M059J (cell line): ENCODE results near the gene TMEM53. TPM values are rescaled to one million over a fixed set of nuclear protein-coding genes. Genes with fewer than 3 reads are reported as not detected.

Experiments
- DNase-seq: peaks from one replicate; pipeline ENCODE4 v3.0.0-alpha.2; 2012; ENCODE audit warnings: low read depth
- total RNA-seq: library from RNA; depleted of rRNA; stranded (reverse); fragments of >200 nt; shearing (Covaris generic); gene quantifications from 2 replicates; pipeline ENCODE4 v1.2.3, GENCODE V29; 2014

The TMEM53 gene
- total RNA-seq, 1 experiment from 2014 or later, result 12.7 TPM

- no peak for DNase-seq
Observed at GRCh38 chr1:44647896-44648295, 26.4 kb downstream of the TMEM53 start.

- no peak for DNase-seq
Observed at GRCh38 chr1:44646261-44647110, 27.8 kb downstream of the TMEM53 start.

- DNase-seq, result no peak
Observed at GRCh38 chr1:44645476-44646244, 28.6 kb downstream of the TMEM53 start.

DNA sequence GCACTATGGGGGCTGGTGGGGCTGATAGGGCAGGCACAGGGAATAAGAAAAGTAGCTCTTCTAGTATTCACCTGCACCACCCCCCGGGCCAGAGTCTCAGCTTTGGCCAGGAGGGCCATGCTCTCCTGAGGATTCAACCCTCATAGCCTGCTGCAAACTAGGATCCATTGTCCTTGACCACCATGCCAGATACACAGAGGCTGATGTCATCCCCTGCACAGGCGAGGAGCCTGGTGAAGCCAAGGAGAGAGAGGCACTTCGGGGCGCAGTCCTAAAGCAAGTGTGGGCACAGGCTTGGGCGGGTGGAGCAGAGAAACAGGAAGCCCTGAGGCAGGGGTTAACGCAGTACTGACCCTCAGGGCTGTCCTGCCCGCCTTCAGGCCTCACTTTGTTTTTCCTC, 29.5 kb downstream of the TMEM53 start:
- no peak for DNase-seq

GRCh38 chr1:44643721-44644334, 30.5 kb downstream of the TMEM53 start:
- DNase-seq, result no peak

- DNase-seq, result no peak
Observed at GRCh38 chr1:44642925-44643324, 31.4 kb downstream of the TMEM53 start.

DNA sequence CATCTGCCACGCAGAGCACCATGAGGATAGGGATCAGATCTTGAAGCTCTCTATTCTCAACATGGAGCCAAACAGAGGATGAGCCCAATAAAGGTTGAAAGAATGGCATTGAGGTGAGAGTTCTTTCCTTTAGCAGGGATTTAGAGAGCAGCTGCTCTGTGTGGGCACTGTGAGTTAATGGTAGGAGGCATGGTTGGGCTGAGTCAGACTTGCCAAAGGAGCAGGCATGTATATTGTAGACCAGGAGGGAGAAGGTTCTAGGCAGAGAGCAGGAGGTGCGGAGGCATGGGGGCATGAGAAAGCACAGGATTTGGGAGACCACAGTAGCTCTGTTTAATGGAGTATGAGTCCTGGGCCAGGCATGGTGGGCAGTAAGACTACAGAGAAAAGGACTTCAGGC, 32.0 kb downstream of the TMEM53 start:
- DNase-seq, result no peak

DNA sequence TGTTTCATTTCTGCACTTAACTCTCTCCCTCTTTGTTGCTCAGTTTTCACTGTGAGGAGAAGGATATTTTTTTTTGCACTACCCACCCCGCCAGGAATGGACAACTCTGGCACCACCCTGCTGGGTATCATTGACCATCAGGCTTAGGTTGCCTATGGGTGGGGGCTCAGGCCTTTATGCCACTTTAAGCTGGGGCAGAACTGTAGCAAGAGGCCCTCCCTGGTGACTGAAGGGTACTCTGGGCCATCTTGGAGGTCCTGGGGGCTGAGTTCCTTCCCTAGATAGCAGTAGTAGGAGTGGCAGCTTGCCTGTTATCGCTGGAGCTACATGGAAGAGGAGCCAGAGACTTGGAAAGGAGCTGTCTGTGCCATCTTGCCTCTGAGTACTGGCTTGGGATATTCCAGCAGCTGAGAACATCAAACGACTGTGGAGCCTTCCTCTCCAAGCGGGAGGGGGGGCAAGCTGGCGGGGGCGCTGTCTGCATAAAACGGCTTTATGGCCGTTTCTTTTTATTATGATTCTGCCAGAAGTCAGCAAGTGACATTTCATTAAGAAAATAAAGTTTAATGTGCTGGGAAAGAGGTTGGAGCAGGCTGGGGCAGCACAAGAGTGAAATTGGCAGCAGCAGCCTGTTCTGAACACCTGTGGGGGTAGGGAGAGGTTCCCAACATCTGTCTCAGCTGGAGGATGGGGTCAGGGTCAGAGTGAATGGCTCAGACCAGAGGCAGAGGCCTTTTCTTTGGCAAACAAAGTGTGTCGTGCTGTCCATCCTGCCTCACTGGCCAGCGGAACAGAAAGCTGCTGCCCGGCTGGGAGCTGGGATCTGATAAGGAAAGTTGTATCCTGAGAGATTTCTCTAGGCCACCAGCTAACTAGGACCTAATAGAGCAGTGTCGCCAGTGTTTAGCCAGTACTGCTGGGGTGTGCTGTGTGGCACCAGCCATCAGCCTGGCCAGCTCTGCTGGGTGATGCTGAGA, 32.9 kb downstream of the TMEM53 start:
- DNase-seq, result no peak

- no peak for DNase-seq
Observed at GRCh38 chr1:44640200-44640853, 34.0 kb downstream of the TMEM53 start.

DNA sequence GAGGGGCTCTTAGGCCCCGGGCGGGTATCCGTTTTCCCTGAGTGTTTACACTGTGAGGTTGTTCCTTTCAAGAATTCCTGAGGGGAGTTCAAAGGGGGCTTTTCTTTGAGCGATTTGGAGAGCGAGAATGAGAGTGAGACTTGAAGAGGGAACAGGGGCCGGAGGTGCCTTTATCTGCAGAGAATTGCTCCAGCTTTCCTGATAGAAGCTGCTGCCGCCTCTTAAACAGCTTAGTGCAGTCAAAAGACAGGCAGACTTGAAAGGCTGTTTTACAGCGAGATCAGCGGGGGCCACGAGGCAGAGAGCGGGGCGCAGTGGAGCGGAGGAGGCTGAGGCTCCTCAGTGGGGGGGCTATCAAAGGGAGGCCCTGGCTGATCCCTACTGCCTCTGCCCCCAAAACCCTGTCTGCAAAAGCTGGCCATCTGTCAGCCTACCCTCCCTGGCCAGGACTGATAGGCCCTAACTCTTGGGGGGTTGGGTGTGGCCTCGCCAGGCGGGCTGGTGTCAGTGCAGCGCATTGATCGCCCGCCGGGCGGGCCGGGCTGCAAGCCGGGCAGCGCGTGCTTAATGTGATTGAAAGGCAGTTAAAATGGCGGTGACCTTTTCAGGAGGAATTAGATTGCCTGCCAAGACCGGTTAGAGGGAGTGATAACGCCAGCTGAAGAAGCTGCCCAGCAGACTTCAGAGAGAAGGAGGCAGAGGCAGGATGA, 36.4 kb downstream of the TMEM53 start:
- DNase-seq, result no peak

GRCh38 chr1:44636688-44637598, 37.3 kb downstream of the TMEM53 start:
- peak; percentile 67 for DNase-seq

DNA sequence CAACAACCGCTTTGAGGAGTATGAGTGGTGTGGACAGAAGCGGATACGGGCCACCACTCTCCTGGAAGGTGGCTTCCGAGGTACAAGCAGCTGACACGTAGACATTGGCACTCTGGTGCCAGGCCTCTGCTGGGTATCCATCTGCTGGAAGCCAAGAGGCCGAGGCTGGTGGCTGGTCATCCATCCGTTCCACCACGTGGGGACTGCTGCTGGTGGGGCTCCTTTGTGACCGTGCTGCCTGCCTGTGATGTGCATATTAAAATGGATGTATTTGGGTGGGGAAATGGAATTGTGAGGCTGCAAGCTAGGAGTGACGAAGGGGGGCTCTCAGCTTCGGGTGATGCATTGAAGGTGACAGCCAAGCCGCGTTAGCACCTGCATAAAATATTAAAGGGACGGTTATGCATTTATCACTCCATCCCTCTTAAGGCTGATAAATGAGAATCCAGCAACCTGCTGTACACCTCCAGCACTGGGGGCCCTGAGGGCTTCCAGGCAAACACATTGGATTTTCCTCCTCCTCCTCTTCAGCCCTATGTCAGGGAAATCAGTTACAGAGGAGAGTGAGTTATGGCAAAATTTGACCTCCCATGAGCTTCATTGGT, 38.1 kb downstream of the TMEM53 start:
- DNase-seq, result no peak

DNA sequence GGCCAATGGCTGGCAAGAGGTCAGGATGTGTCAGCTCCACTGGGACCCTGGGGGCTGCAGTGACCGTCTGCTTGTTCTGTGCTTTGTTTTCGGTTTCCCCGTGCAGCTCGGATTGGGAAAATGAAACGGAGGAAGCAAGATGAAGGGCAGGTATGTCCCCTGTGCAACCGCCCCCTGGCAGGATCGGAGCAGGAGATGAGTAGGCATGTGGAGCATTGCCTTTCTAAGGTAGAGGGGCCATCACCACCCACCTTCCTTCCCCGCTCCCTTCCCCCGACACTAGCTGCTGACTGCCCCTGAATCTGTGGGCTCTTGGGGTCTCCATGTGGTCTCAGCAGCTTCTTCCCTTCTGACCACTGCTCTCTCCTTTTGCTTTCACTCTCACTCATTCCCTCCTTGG, 38.8 kb downstream of the TMEM53 start:
- no peak for DNase-seq

DNA sequence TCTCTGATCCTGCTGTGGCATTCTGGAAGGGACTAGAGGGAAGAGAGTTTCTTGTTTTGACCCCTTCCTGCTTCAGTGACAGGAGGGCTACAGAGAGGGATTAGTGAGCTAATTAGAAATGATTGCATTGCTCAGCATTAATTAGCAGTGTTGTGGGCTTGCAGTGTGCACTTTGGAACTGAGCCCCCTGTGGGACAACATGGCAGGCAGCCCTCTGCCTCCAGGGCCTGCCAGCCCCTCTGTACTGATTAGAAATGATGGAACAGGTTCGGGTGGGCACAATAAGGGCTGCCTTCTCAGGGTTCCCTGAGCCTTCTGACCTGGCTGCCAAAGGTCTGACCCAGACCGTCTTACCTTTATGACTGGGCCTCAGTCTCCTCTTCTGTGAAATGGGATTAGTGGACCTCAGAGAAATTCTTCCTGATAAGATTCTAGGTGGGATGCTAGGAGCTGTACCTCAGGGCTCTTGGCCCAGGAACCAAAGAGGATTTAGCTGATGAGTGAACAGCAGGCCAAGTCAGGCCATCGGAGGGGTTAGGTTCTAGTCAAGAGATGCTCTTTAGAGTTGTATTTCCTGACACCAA, 39.6 kb downstream of the TMEM53 start:
- no peak for DNase-seq

GRCh38 chr1:44632598-44632997, 41.7 kb downstream of the TMEM53 start:
- peak; percentile 31 for DNase-seq

- DNase-seq, result peak; percentile 80
Observed at GRCh38 chr1:44631647-44632539, 42.4 kb downstream of the TMEM53 start.

DNA sequence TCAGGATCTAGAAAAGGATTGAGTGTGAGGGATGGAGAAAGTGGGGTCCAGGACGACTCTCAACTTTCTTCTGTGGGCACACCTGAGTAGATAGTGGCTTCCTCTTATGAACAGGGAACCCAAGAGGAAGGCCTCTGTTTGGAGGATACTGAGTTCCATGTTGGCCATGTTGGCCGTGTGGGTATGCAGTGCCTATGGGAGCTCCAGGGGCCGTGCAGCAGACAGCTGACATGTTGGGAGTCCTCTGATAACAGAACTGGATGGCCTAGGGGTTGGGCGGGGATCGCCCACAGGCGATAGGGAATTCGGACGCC, 43.0 kb downstream of the TMEM53 start:
- DNase-seq, result no peak
